OCI-LY1 (cell line): ENCODE results near the gene DUSP3.

Experiments
- H2AFZ ChIP-seq: fragments of 200-600 bp; sonication (generic), shearing (Covaris generic); 2 replicates; pipeline ENCODE4 v1.6.0; 2014; ENCODE audit warnings: antibody characterized with exemption, mild to moderate bottlenecking, low read length
- H3F3A ChIP-seq: fragments of 200-600 bp; sonication (generic), shearing (Covaris generic); 2 replicates; pipeline ENCODE4 v1.6.0; 2014; ENCODE audit warnings: mild to moderate bottlenecking, antibody characterized with exemption, low read length, moderate library complexity; ENCODE audit not compliant: insufficient read depth
- H3K27ac ChIP-seq: fragments of 200-600 bp; sonication (generic); 2 replicates; pipeline ENCODE4 v1.5.1; 2014; ENCODE audit warnings: low read length, mixed run types, mild to moderate bottlenecking, low read depth; ENCODE audit not compliant: poor library complexity, severe bottlenecking
- H3K27me3 ChIP-seq: fragments of 200-600 bp; sonication (generic); 2 replicates; pipeline ENCODE4 v1.6.0; 2014; ENCODE audit warnings: antibody characterized with exemption, mild to moderate bottlenecking, low read length, moderate library complexity; ENCODE audit not compliant: insufficient read depth
- H3K36me3 ChIP-seq: fragments of 200-600 bp; sonication (generic); 2 replicates; pipeline ENCODE4 v1.6.1; 2014; ENCODE audit warnings: mild to moderate bottlenecking, antibody characterized with exemption, low read length, moderate library complexity, mixed read lengths; ENCODE audit not compliant: insufficient read depth
- H3K4me1 ChIP-seq: fragments of 200-600 bp; sonication (generic); 2 replicates; pipeline ENCODE4 v1.5.1; 2014; ENCODE audit warnings: mild to moderate bottlenecking, low read length, moderate library complexity; ENCODE audit not compliant: insufficient read depth, severe bottlenecking
- H3K4me2 ChIP-seq: fragments of 200-600 bp; sonication (generic), shearing (Covaris generic); 2 replicates; pipeline ENCODE4 v1.6.1; 2014; ENCODE audit warnings: low read length
- H3K4me3 ChIP-seq: fragments of 200-600 bp; sonication (generic); 2 replicates; pipeline ENCODE4 v1.5.1; 2014; ENCODE audit warnings: low read length, low read depth, mild to moderate bottlenecking, mixed read lengths; ENCODE audit not compliant: poor library complexity, severe bottlenecking
- H3K79me2 ChIP-seq: fragments of 200-600 bp; shearing (Covaris generic); 2 replicates; pipeline ENCODE4 v1.6.1; 2016; ENCODE audit warnings: mixed run types, low read length, mixed read lengths; ENCODE audit not compliant: insufficient read depth
- H3K9ac ChIP-seq: fragments of 200-600 bp; sonication (generic), shearing (Covaris generic); 2 replicates; pipeline ENCODE4 v1.6.1; 2014; ENCODE audit warnings: mild to moderate bottlenecking, low read length, mixed read lengths
- H3K9me2 ChIP-seq: fragments of 200-600 bp; sonication (generic), shearing (Covaris generic); 2 replicates; pipeline ENCODE4 v1.6.1; 2014; ENCODE audit warnings: low read depth, mild to moderate bottlenecking, low read length, mixed read lengths
- H3K9me3 ChIP-seq: fragments of 200-600 bp; shearing (Covaris generic); 2 replicates; pipeline ENCODE4 v1.6.1; 2014; ENCODE audit warnings: low read length, mixed read lengths
- H4K20me1 ChIP-seq: fragments of 200-600 bp; sonication (generic), shearing (Covaris generic); 2 replicates; pipeline ENCODE4 v1.6.0; 2016; ENCODE audit warnings: mild to moderate bottlenecking, low read length; ENCODE audit not compliant: insufficient read depth
- EZH2 ChIP-seq: fragments of 200-600 bp; sonication (generic), shearing (Covaris generic); IDR thresholded peaks from 2 replicates; pipeline ENCODE4 v1.8.0; 2017; ENCODE audit warnings: borderline replicate concordance, mixed run types, mild to moderate bottlenecking, antibody characterized with exemption, low read length, moderate library complexity, mixed read lengths
- TF ChIP-seq, protein P1 (sequence below): fragments of 200-600 bp; sonication (generic), shearing (Covaris generic); IDR thresholded peaks from 2 replicates; pipeline ENCODE4 v1.5.1; 2017; ENCODE audit warnings: mild to moderate bottlenecking, antibody characterized with exemption, low read length, moderate library complexity, mixed read lengths

Gene DUSP3

DNA sequence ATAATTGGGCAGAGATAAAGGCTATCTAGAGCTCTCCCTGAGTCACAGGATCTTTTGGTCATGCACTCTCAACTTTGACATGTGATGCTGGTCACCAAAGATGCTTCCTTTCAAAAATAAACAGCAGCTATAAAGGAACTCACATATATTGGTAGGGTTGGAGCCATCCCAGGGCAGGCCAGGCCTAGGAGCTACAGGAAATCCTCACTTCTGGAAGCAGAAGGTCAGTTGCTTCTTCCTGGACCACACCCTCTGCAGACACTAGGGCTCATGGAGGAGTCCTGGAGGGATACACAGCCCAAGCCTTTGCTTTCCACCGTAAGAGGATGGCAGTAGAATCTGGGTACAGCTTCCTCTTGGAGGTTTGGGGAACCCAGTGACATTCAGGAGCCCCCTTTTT lies 44.8 kb downstream of the DUSP3 start:
- TF ChIP-seq, protein P1, sequence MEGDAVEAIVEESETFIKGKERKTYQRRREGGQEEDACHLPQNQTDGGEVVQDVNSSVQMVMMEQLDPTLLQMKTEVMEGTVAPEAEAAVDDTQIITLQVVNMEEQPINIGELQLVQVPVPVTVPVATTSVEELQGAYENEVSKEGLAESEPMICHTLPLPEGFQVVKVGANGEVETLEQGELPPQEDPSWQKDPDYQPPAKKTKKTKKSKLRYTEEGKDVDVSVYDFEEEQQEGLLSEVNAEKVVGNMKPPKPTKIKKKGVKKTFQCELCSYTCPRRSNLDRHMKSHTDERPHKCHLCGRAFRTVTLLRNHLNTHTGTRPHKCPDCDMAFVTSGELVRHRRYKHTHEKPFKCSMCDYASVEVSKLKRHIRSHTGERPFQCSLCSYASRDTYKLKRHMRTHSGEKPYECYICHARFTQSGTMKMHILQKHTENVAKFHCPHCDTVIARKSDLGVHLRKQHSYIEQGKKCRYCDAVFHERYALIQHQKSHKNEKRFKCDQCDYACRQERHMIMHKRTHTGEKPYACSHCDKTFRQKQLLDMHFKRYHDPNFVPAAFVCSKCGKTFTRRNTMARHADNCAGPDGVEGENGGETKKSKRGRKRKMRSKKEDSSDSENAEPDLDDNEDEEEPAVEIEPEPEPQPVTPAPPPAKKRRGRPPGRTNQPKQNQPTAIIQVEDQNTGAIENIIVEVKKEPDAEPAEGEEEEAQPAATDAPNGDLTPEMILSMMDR = no peak
- no peak for TF ChIP-seq EZH2
- no peak overlapping the region for H2AFZ ChIP-seq
- H4K20me1 ChIP-seq = no peaks in the 10 kb centered on the region
- no peaks in the 10 kb centered on the region for H3K9me3 ChIP-seq
- no peak overlapping the region for H3K9ac ChIP-seq
- H3K36me3 ChIP-seq = no peaks in the 10 kb centered on the region
- no peak overlapping the region for H3K4me3 ChIP-seq
- H3K27me3 ChIP-seq = peaks cover 3% of the 10 kb centered on the region; the same call in 1 of the 2 replicates
- no peak overlapping the region for H3K27ac ChIP-seq
- no peak overlapping the region for H3K4me2 ChIP-seq
- no peaks in the 10 kb centered on the region for H3K4me1 ChIP-seq
- no peaks in the 10 kb centered on the region for H3K9me2 ChIP-seq
- H3F3A ChIP-seq = no peaks in the 10 kb centered on the region
- no peaks in the 10 kb centered on the region for H3K79me2 ChIP-seq

DNA sequence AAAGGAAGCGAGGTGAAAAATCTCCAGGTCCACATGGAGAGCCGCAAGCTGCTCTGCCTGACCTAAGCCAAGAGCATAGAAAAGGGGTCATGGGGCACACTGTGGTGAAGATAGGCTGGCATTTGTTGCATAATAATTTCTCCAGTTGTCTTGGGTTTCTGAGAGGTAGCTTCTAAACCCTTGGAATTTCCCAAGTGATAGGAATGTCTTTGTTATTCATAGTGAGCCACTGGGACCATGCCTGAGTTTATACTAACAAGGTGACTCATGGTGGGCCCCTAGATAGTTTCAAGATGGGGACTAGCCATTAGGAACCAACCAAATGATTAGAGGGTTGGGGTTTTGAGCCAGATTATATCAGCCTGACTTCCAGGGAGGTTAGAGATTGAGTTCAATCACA lies 45.8 kb downstream of the DUSP3 start:
- Histone ChIP-seq H3K4me1 (no peaks in the 10 kb centered on the region), H3K4me2 (no peak overlapping the region), H4K20me1 (no peaks in the 10 kb centered on the region), H3K36me3 (no peaks in the 10 kb centered on the region), H3K79me2 (no peaks in the 10 kb centered on the region), H3K9me3 (no peaks in the 10 kb centered on the region), H3F3A (no peaks in the 10 kb centered on the region), H3K27me3 (peaks cover 3% of the 10 kb centered on the region; the same call in 1 of the 2 replicates), H3K4me3 (no peak overlapping the region), H3K27ac (no peak overlapping the region), H3K9me2 (no peaks in the 10 kb centered on the region), H3K9ac (no peak overlapping the region), H2AFZ (no peak overlapping the region)
- TF ChIP-seq, protein P1 = no peak
- no peak for TF ChIP-seq EZH2

DNA sequence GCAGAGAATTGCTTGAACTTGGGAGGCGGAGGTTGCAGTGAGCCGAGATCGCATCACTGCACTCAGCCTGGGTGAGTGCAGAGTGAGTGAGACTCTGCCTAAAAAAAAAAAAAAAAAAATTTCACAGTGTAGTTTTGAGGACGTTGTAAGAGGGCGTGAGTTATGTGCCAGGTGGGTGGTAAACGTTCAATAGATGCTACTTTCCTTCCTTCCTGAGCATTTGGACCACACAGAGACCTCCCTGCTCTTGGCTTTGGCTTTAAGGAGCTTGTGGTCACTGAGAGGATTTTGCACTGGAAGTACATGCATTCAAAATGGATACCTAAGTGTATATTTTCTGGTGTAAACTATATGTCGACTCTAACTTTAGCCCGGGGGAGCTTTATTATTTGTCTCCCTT lies 50.7 kb downstream of the DUSP3 start:
- H4K20me1 ChIP-seq = no peaks in the 10 kb centered on the region
- H3K27ac ChIP-seq = no peak overlapping the region
- no peak for TF ChIP-seq EZH2
- TF ChIP-seq, protein P1 = no peak
- H2AFZ ChIP-seq = no peak overlapping the region
- H3K4me3 ChIP-seq = no peak overlapping the region
- no peak overlapping the region for H3K4me2 ChIP-seq
- H3K4me1 ChIP-seq = no peaks in the 10 kb centered on the region
- no peaks in the 10 kb centered on the region for H3F3A ChIP-seq
- H3K9me2 ChIP-seq = no peaks in the 10 kb centered on the region
- no peaks in the 10 kb centered on the region for H3K9me3 ChIP-seq
- no peak overlapping the region for H3K9ac ChIP-seq
- peaks cover 3% of the 10 kb centered on the region; the same call in 1 of the 2 replicates for H3K27me3 ChIP-seq
- no peaks in the 10 kb centered on the region for H3K36me3 ChIP-seq
- no peaks in the 10 kb centered on the region for H3K79me2 ChIP-seq
